ENCODE results near the gene ETV6.
"Not testable (repeated sequence)": the region's sequence is repeated elsewhere in the genome, so short reads cannot be mapped to it uniquely, and the experiment has no call there.

Gene ETV6

GRCh38 chr12:11674894-11675390, 25.5 kb downstream of the ETV6 start:
- Histone ChIP-seq H3K4me1 (ENCODE audit: insufficient read depth, insufficient read length) (no peaks in the 10 kb centered on the region), H3K9me3 (ENCODE audit: insufficient read depth, low read length) (no peaks in the 10 kb centered on the region), H3K27me3 (ENCODE audit: insufficient read depth, insufficient read length) (no peaks in the 10 kb centered on the region), H3K36me3 (ENCODE audit: insufficient read depth, insufficient read length, low read length) (peaks cover 8% of the 10 kb centered on the region), H3K9ac (ENCODE audit: insufficient read length, low read depth) (no peak overlapping the region), H3K4me3 (ENCODE audit: insufficient read length, low read depth) (no peak overlapping the region)
- no peak for DNase-seq (ENCODE audit: low read depth, low spot score)
- TF ChIP-seq SUZ12 (IDR thresholded peaks at IDR 0.05; ENCODE audit: extremely low read depth, insufficient read depth, insufficient read length) = no peak
- TF ChIP-seq YY1 (IDR thresholded peaks at IDR 0.05; ENCODE audit: insufficient read depth, insufficient read length) = no peak
- TF ChIP-seq ZNF274 (IDR thresholded peaks at IDR 0.05; ENCODE audit: low read depth, low read length) = no peak

GRCh38 chr12:11676052-11676451, 26.6 kb downstream of the ETV6 start:
- no peak overlapping the region for H3K4me3 ChIP-seq (ENCODE audit: insufficient read length, low read depth)
- peaks cover 8% of the 10 kb centered on the region for H3K36me3 ChIP-seq (ENCODE audit: insufficient read depth, insufficient read length, low read length)
- TF ChIP-seq YY1 (IDR thresholded peaks at IDR 0.05; ENCODE audit: insufficient read depth, insufficient read length) (no peak), SUZ12 (IDR thresholded peaks at IDR 0.05; ENCODE audit: extremely low read depth, insufficient read depth, insufficient read length) (no peak), ZNF274 (IDR thresholded peaks at IDR 0.05; ENCODE audit: low read depth, low read length) (no peak)
- no peaks in the 10 kb centered on the region for H3K4me1 ChIP-seq (ENCODE audit: insufficient read depth, insufficient read length)
- no peaks in the 10 kb centered on the region for H3K27me3 ChIP-seq (ENCODE audit: insufficient read depth, insufficient read length)
- DNase-seq (ENCODE audit: low read depth, low spot score) = no peak
- H3K9me3 ChIP-seq (ENCODE audit: insufficient read depth, low read length) = no peaks in the 10 kb centered on the region
- H3K9ac ChIP-seq (ENCODE audit: insufficient read length, low read depth) = no peak overlapping the region

- Histone ChIP-seq H3K27me3 (ENCODE audit: insufficient read depth, insufficient read length) (no peaks in the 10 kb centered on the region), H3K9ac (ENCODE audit: insufficient read length, low read depth) (no peak overlapping the region), H3K36me3 (ENCODE audit: insufficient read depth, insufficient read length, low read length) (peaks cover 8% of the 10 kb centered on the region), H3K4me1 (ENCODE audit: insufficient read depth, insufficient read length) (no peaks in the 10 kb centered on the region), H3K4me3 (ENCODE audit: insufficient read length, low read depth) (no peak overlapping the region), H3K9me3 (ENCODE audit: insufficient read depth, low read length) (no peaks in the 10 kb centered on the region)
- no peak for DNase-seq (ENCODE audit: low read depth, low spot score)
- TF ChIP-seq YY1 (IDR thresholded peaks at IDR 0.05; ENCODE audit: insufficient read depth, insufficient read length) (no peak), SUZ12 (IDR thresholded peaks at IDR 0.05; ENCODE audit: extremely low read depth, insufficient read depth, insufficient read length) (no peak), ZNF274 (IDR thresholded peaks at IDR 0.05; ENCODE audit: low read depth, low read length) (no peak)
Measured at GRCh38 chr12:11677093-11677492, 27.6 kb downstream of the ETV6 start.

GRCh38 chr12:11677752-11678151, 28.3 kb downstream of the ETV6 start:
- H3K9me3 ChIP-seq (ENCODE audit: insufficient read depth, low read length) = no peaks in the 10 kb centered on the region
- H3K27me3 ChIP-seq (ENCODE audit: insufficient read depth, insufficient read length) = no peaks in the 10 kb centered on the region
- H3K4me1 ChIP-seq (ENCODE audit: insufficient read depth, insufficient read length) = no peaks in the 10 kb centered on the region
- H3K9ac ChIP-seq (ENCODE audit: insufficient read length, low read depth) = no peak overlapping the region
- H3K36me3 ChIP-seq (ENCODE audit: insufficient read depth, insufficient read length, low read length) = peaks cover 8% of the 10 kb centered on the region
- no peak for DNase-seq (ENCODE audit: low read depth, low spot score)
- TF ChIP-seq YY1 (IDR thresholded peaks at IDR 0.05; ENCODE audit: insufficient read depth, insufficient read length) = no peak
- no peak for TF ChIP-seq ZNF274 (IDR thresholded peaks at IDR 0.05; ENCODE audit: low read depth, low read length)
- TF ChIP-seq SUZ12 (IDR thresholded peaks at IDR 0.05; ENCODE audit: extremely low read depth, insufficient read depth, insufficient read length) = no peak
- no peak overlapping the region for H3K4me3 ChIP-seq (ENCODE audit: insufficient read length, low read depth)

GRCh38 chr12:11678781-11679180, 29.3 kb downstream of the ETV6 start:
- DNase-seq (ENCODE audit: low read depth, low spot score) = no peak
- no peaks in the 10 kb centered on the region for H3K27me3 ChIP-seq (ENCODE audit: insufficient read depth, insufficient read length)
- no peak overlapping the region for H3K9ac ChIP-seq (ENCODE audit: insufficient read length, low read depth)
- no peaks in the 10 kb centered on the region for H3K4me1 ChIP-seq (ENCODE audit: insufficient read depth, insufficient read length)
- H3K36me3 ChIP-seq (ENCODE audit: insufficient read depth, insufficient read length, low read length) = peaks cover 8% of the 10 kb centered on the region
- H3K9me3 ChIP-seq (ENCODE audit: insufficient read depth, low read length) = no peaks in the 10 kb centered on the region
- no peak overlapping the region for H3K4me3 ChIP-seq (ENCODE audit: insufficient read length, low read depth)
- no peak for TF ChIP-seq YY1 (IDR thresholded peaks at IDR 0.05; ENCODE audit: insufficient read depth, insufficient read length)
- no peak for TF ChIP-seq ZNF274 (IDR thresholded peaks at IDR 0.05; ENCODE audit: low read depth, low read length)
- TF ChIP-seq SUZ12 (IDR thresholded peaks at IDR 0.05; ENCODE audit: extremely low read depth, insufficient read depth, insufficient read length) = no peak

- DNase-seq (ENCODE audit: low read depth, low spot score) = no peak
Measured at GRCh38 chr12:11681207-11681606, 31.7 kb downstream of the ETV6 start.

GRCh38 chr12:11681695-11682094, 32.2 kb downstream of the ETV6 start:
- not testable (repeated sequence) for H3K9ac ChIP-seq (ENCODE audit: insufficient read length, low read depth); H3K36me3 ChIP-seq (ENCODE audit: insufficient read depth, insufficient read length, low read length); DNase-seq (ENCODE audit: low read depth, low spot score); H3K9me3 ChIP-seq (ENCODE audit: insufficient read depth, low read length); H3K4me3 ChIP-seq (ENCODE audit: insufficient read length, low read depth); H3K27me3 ChIP-seq (ENCODE audit: insufficient read depth, insufficient read length); H3K4me1 ChIP-seq (ENCODE audit: insufficient read depth, insufficient read length)

More at GRCh38 chr12:11681207-11681606, 31.7 kb downstream of the ETV6 start:
- Histone ChIP-seq H3K4me3 (ENCODE audit: insufficient read length, low read depth) (no peak overlapping the region), H3K4me1 (ENCODE audit: insufficient read depth, insufficient read length) (peaks cover 2% of the 10 kb centered on the region), H3K9me3 (ENCODE audit: insufficient read depth, low read length) (no peaks in the 10 kb centered on the region), H3K27me3 (ENCODE audit: insufficient read depth, insufficient read length) (no peaks in the 10 kb centered on the region), H3K9ac (ENCODE audit: insufficient read length, low read depth) (no peak overlapping the region), H3K36me3 (ENCODE audit: insufficient read depth, insufficient read length, low read length) (peaks cover 8% of the 10 kb centered on the region)
- TF ChIP-seq ZNF274 (IDR thresholded peaks at IDR 0.05; ENCODE audit: low read depth, low read length) (no peak), YY1 (IDR thresholded peaks at IDR 0.05; ENCODE audit: insufficient read depth, insufficient read length) (no peak), SUZ12 (IDR thresholded peaks at IDR 0.05; ENCODE audit: extremely low read depth, insufficient read depth, insufficient read length) (no peak)

DNA sequence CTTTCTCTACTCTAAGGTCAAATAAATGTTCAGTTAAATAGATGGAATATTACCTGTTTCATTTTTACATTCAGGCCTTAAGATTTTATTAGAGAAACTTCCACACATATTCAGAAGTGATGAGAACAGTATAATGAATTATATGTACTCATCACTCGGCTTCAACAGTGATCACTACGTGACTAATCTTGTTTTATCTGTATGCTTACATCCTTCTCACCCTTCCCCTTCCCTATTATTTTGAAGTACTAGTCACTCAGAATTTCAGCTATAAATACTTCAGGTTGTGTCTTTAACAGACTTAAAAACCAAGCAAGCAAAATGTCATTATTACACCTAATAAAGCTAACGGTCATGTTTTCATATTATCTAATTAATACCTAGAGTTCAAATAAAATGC, 34.9 kb downstream of the ETV6 start:
- no peak for DNase-seq (ENCODE audit: low read depth, low spot score)
- Histone ChIP-seq H3K27me3 (ENCODE audit: insufficient read depth, insufficient read length) (no peaks in the 10 kb centered on the region), H3K36me3 (ENCODE audit: insufficient read depth, insufficient read length, low read length) (no peaks in the 10 kb centered on the region)

More for the DNA sequence above, 34.9 kb downstream of the ETV6 start:
- Histone ChIP-seq H3K9me3 (ENCODE audit: insufficient read depth, low read length) (no peaks in the 10 kb centered on the region), H3K4me3 (ENCODE audit: insufficient read length, low read depth) (no peak overlapping the region), H3K9ac (ENCODE audit: insufficient read length, low read depth) (no peak overlapping the region), H3K4me1 (ENCODE audit: insufficient read depth, insufficient read length) (peaks cover 8% of the 10 kb centered on the region)
- TF ChIP-seq YY1 (IDR thresholded peaks at IDR 0.05; ENCODE audit: insufficient read depth, insufficient read length) (no peak), SUZ12 (IDR thresholded peaks at IDR 0.05; ENCODE audit: extremely low read depth, insufficient read depth, insufficient read length) (no peak), ZNF274 (IDR thresholded peaks at IDR 0.05; ENCODE audit: low read depth, low read length) (no peak)
